H9 (cell line): ENCODE results near the gene QARS1. TPM values are rescaled to one million over a fixed set of nuclear protein-coding genes. Genes with fewer than 3 reads are reported as not detected.
A peak's percentile ranks its signal among the peaks of the same experiment; 100 is the strongest.

Experiments
- DNase-seq: peaks from one replicate; pipeline ENCODE4 v3.0.0-alpha.2; 2017
- H2AFZ ChIP-seq: one replicate; pipeline ENCODE4 v1.6.1; 2013; ENCODE audit warnings: mild to moderate bottlenecking, low read length, control low read depth, moderate library complexity
- H2AK5ac ChIP-seq: 2 replicates; pipeline ENCODE4 v1.6.1; 2013; ENCODE audit warnings: low read length, control low read depth, mixed read lengths; ENCODE audit not compliant: insufficient read length
- H2BK120ac ChIP-seq: one replicate; pipeline ENCODE4 v1.6.1; 2013; ENCODE audit warnings: low read depth, mild to moderate bottlenecking, low read length, control low read depth, inconsistent platforms; ENCODE audit not compliant: poor library complexity, severe bottlenecking
- H2BK12ac ChIP-seq: 2 replicates; pipeline ENCODE4 v1.6.1; 2013; ENCODE audit warnings: low read length, control low read depth, mixed read lengths, low read depth; ENCODE audit not compliant: insufficient read length
- H2BK15ac ChIP-seq: 2 replicates; pipeline ENCODE4 v1.6.1; 2013; ENCODE audit warnings: low read depth, low read length, control low read depth
- H2BK20ac ChIP-seq: one replicate; pipeline ENCODE4 v1.6.1; 2013; ENCODE audit warnings: low read depth, mild to moderate bottlenecking, low read length, control low read depth, inconsistent platforms; ENCODE audit not compliant: poor library complexity, severe bottlenecking
- H2BK5ac ChIP-seq: 2 replicates; pipeline ENCODE4 v1.6.1; 2013; ENCODE audit warnings: low read length, control low read depth, mixed read lengths; ENCODE audit not compliant: insufficient read length
- H3K14ac ChIP-seq: 2 replicates; pipeline ENCODE4 v1.6.1; 2013; ENCODE audit warnings: low read length, control low read depth; ENCODE audit not compliant: insufficient read depth
- H3K18ac ChIP-seq: 2 replicates; pipeline ENCODE4 v1.6.1; 2013; ENCODE audit warnings: low read depth, mild to moderate bottlenecking, mixed read lengths, low read length, control low read depth; ENCODE audit not compliant: insufficient read length
- H3K23ac ChIP-seq: 2 replicates; pipeline ENCODE4 v1.6.1; 2013; ENCODE audit warnings: low read length, control low read depth, mixed read lengths, low read depth; ENCODE audit not compliant: insufficient read length
- H3K23me2 ChIP-seq: 2 replicates; pipeline ENCODE4 v1.6.1; 2013; ENCODE audit warnings: low read depth, mild to moderate bottlenecking, mixed read lengths, low read length, control low read depth; ENCODE audit not compliant: insufficient read length, poor library complexity, severe bottlenecking
- H3K27ac ChIP-seq: 2 replicates; pipeline ENCODE4 v1.5.1; 2013; ENCODE audit warnings: low read length, control low read depth, mixed read lengths, low read depth; ENCODE audit not compliant: insufficient read length
- H3K27me3 ChIP-seq: 2 replicates; pipeline ENCODE4 v1.6.1; 2013; ENCODE audit warnings: low read length, control low read depth, inconsistent platforms; ENCODE audit not compliant: insufficient read depth
- H3K4ac ChIP-seq: 2 replicates; pipeline ENCODE4 v1.6.1; 2013; ENCODE audit warnings: low read depth, mild to moderate bottlenecking, control low read depth, inconsistent platforms, low read length, moderate library complexity
- H3K4me1 ChIP-seq: 2 replicates; pipeline ENCODE4 v1.6.1; 2013; ENCODE audit warnings: low read length, control low read depth, inconsistent platforms; ENCODE audit not compliant: insufficient read depth
- H3K4me2 ChIP-seq: 2 replicates; pipeline ENCODE4 v1.6.1; 2013; ENCODE audit warnings: low read length, control low read depth, mixed read lengths; ENCODE audit not compliant: insufficient read length, insufficient read depth
- H3K56ac ChIP-seq: 2 replicates; pipeline ENCODE4 v1.6.1; 2013; ENCODE audit warnings: low read depth, mild to moderate bottlenecking, mixed read lengths, low read length, control low read depth; ENCODE audit not compliant: insufficient read length
- H3K79me1 ChIP-seq: 2 replicates; pipeline ENCODE4 v1.6.1; 2013; ENCODE audit warnings: low read depth, mild to moderate bottlenecking, moderate library complexity, low read length, control low read depth, inconsistent platforms; ENCODE audit not compliant: insufficient read depth, poor library complexity, severe bottlenecking
- H3K79me2 ChIP-seq: 2 replicates; pipeline ENCODE4 v1.6.1; 2013; ENCODE audit warnings: low read length, control low read depth, inconsistent platforms; ENCODE audit not compliant: insufficient read depth
- H3K9ac ChIP-seq: 2 replicates; pipeline ENCODE4 v1.6.1; 2013; ENCODE audit warnings: low read length, control low read depth, mixed read lengths; ENCODE audit not compliant: insufficient read length; ENCODE audit errors: extremely low read depth
- H3K9me3 ChIP-seq: one replicate; pipeline ENCODE4 v1.6.1; 2013; ENCODE audit warnings: low read depth, low read length, inconsistent platforms; ENCODE audit not compliant: control insufficient read depth
- H3T11ph ChIP-seq: one replicate; pipeline ENCODE4 v1.6.1; 2013; ENCODE audit warnings: mild to moderate bottlenecking, low read length, control low read depth, inconsistent platforms
- H4K20me1 ChIP-seq: one replicate; pipeline ENCODE4 v1.6.1; 2013; ENCODE audit not compliant: control insufficient read depth, insufficient read length, insufficient read depth
- H4K5ac ChIP-seq: 2 replicates; pipeline ENCODE4 v1.6.1; 2013; ENCODE audit warnings: low read depth, mild to moderate bottlenecking, mixed read lengths, low read length, control low read depth; ENCODE audit not compliant: insufficient read length
- H4K8ac ChIP-seq: replicated peaks from 2 replicates; pipeline ENCODE4 v1.6.1; 2013; ENCODE audit warnings: low read length, control low read depth, mixed read lengths, low read depth; ENCODE audit not compliant: insufficient read length
- H4K91ac ChIP-seq: 2 replicates; pipeline ENCODE4 v1.6.1; 2013; ENCODE audit warnings: low read depth, mild to moderate bottlenecking, moderate library complexity, mixed read lengths, low read length, control low read depth; ENCODE audit not compliant: insufficient read length
- H3K27ac Mint-ChIP-seq, 3 experiments: 2 replicates in 2 of 3; 3 replicates in 1 of 3; pipeline ENCODE4 v1.8.0; 2020 to 2021; ENCODE audit warnings: mixed read lengths in 3 of 3, mild to moderate bottlenecking in 1 of 3, moderate library complexity in 1 of 3
- H3K27me3 Mint-ChIP-seq: 2 replicates; pipeline ENCODE4 v1.8.0; 2021; ENCODE audit warnings: low read depth, mild to moderate bottlenecking, moderate library complexity, mixed read lengths
- H3K36me3 Mint-ChIP-seq, 3 experiments: 2 replicates in 2 of 3; 3 replicates in 1 of 3; pipeline ENCODE4 v1.8.0; 2020 to 2021; ENCODE audit warnings: low read depth in 3 of 3, mixed read lengths in 3 of 3; ENCODE audit not compliant: insufficient read depth in 1 of 3
- H3K4me1 Mint-ChIP-seq, 2 experiments: 2 replicates each; pipeline ENCODE4 v1.8.0; 2020; ENCODE audit warnings: mixed read lengths in 2 of 2
- H3K4me3 Mint-ChIP-seq, 2 experiments: 2 replicates in 1 of 2; 3 replicates in 1 of 2; pipeline ENCODE4 v1.8.0; 2020 to 2021; ENCODE audit warnings: mild to moderate bottlenecking in 2 of 2, mixed read lengths in 2 of 2, moderate library complexity in 1 of 2
- H3K9me3 Mint-ChIP-seq, 2 experiments: 2 replicates in 1 of 2; 3 replicates in 1 of 2; pipeline ENCODE4 v1.8.0; 2020; ENCODE audit warnings: mild to moderate bottlenecking in 2 of 2, mixed read lengths in 2 of 2, moderate library complexity in 1 of 2
- WGBS: extraction: QIAGEN DNeasy Blood & Tissue Kit; methylation state at CpG from one replicate; pipeline ENCODE4 v1.1.7; 2013; ENCODE audit warnings: missing lambda C conversion rate, low lambda C conversion rate, mixed read lengths; ENCODE audit not compliant: insufficient read length; ENCODE audit errors: extremely low coverage; 5-methylcytosine and 5-hydroxymethylcytosine counted together
- total RNA-seq: library from RNA; stranded (reverse); gene quantifications from 2 replicates; pipeline ENCODE4 v1.2.1, GENCODE V29; 2021
- TF ChIP-seq, protein P1 (sequence below): fragments of 200-600 bp; sonication (generic); conservative IDR thresholded peaks from 3 replicates; pipeline ENCODE4 v1.8.0; 2021; ENCODE audit warnings: antibody characterized with exemption, mild to moderate bottlenecking

Gene QARS1
- total RNA-seq, 1 experiment from 2014 or later: 390 TPM

DNA sequence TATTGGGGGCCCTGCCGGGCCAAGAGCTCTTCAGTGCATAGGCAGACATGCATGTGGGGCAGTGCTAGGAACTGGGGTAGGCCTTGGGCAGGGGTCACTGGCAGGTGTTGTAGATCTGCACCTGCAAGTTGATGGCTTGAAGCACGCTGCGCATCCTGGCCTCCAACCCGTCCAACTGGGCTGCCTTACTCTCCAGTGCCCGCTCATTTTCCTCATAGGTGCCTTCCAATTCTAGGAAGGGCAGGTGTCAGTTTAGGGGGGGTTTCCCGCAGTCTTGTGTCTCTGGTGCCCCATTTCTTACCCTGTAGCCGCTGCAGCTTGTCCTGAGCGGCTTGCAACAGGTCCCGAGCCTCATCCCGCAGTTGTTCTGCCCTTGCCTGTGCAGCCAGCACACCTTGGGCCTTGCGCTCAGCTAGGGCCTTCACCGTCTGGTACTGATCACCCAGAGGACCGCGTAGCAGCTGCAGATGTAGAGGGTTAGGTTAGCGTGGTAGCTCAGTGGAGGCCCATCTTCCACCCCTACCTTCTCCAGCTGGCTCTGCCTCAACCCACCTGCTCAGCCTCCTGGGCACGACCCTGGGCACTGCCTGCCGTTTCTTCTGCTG is 16.7 kb upstream of the QARS1 start:
- H2BK15ac ChIP-seq: no peak overlapping the region
- Mint-ChIP-seq H3K27ac (peak overlapping the region; percentile 77 to 94 (median 84); a peak in 6 of 7 replicates), H3K4me3 (peak overlapping the region; percentile 81 to 91), H3K4me1 (peaks cover 4% of the 10 kb centered on the region in 2 experiments; a peak in 3 of 4 replicates), H3K9me3 (no peaks in the 10 kb centered on the region), H3K27me3 (no peaks in the 10 kb centered on the region; the same call in 1 of the 2 replicates), H3K36me3 (peaks cover 12 to 53% (median 42%) of the 10 kb centered on the region in 3 experiments)
- no peak overlapping the region for H2BK5ac ChIP-seq
- no peak overlapping the region for H3K18ac ChIP-seq
- H3K79me2 ChIP-seq: no peaks in the 10 kb centered on the region; the same call in 1 of the 2 replicates
- peaks cover 5% of the 10 kb centered on the region for H3K23me2 ChIP-seq
- H2BK20ac ChIP-seq: no peak overlapping the region
- TF ChIP-seq, protein P1, sequence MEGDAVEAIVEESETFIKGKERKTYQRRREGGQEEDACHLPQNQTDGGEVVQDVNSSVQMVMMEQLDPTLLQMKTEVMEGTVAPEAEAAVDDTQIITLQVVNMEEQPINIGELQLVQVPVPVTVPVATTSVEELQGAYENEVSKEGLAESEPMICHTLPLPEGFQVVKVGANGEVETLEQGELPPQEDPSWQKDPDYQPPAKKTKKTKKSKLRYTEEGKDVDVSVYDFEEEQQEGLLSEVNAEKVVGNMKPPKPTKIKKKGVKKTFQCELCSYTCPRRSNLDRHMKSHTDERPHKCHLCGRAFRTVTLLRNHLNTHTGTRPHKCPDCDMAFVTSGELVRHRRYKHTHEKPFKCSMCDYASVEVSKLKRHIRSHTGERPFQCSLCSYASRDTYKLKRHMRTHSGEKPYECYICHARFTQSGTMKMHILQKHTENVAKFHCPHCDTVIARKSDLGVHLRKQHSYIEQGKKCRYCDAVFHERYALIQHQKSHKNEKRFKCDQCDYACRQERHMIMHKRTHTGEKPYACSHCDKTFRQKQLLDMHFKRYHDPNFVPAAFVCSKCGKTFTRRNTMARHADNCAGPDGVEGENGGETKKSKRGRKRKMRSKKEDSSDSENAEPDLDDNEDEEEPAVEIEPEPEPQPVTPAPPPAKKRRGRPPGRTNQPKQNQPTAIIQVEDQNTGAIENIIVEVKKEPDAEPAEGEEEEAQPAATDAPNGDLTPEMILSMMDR: no peak
- H3T11ph ChIP-seq: no peak overlapping the region
- peaks cover 4% of the 10 kb centered on the region for H3K79me1 ChIP-seq
- no peak overlapping the region for H3K4ac ChIP-seq
- no CpG with 5 or more reads among the region's 17 CpGs for WGBS
- no peaks in the 10 kb centered on the region for H3K9me3 ChIP-seq
- no peak overlapping the region for H2BK12ac ChIP-seq
- H3K23ac ChIP-seq: no peak overlapping the region
- H3K9ac ChIP-seq: peak overlapping the region; percentile 18
- H3K27ac ChIP-seq: peak overlapping the region; percentile 4
- no peak overlapping the region for H4K5ac ChIP-seq
- no peak overlapping the region for H2AFZ ChIP-seq
- H3K4me2 ChIP-seq: peak overlapping the region; percentile 49
- H3K4me1 ChIP-seq: 0 out of 2 replicates have a peak, but pooled peaks cover 2% of the 10 kb centered on the region
- H3K56ac ChIP-seq: no peak overlapping the region
- H3K14ac ChIP-seq: no peak overlapping the region
- no peak overlapping the region for H4K8ac ChIP-seq
- H4K20me1 ChIP-seq: peaks cover 2% of the 10 kb centered on the region
- H2BK120ac ChIP-seq: no peak overlapping the region
- H3K27me3 ChIP-seq: no peaks in the 10 kb centered on the region
- no peak overlapping the region for H4K91ac ChIP-seq
- no peak for DNase-seq
- no peak overlapping the region for H2AK5ac ChIP-seq
